Umbilical cord (tissue), 2 donors: ENCODE results near the gene LACTBL1. TPM values are rescaled to one million over a fixed set of nuclear protein-coding genes. Genes with fewer than 3 reads are reported as not detected.
"Not testable (repeated sequence)": the region's sequence is repeated elsewhere in the genome, so short reads cannot be mapped to it uniquely, and the experiment has no call there.

Experiments used
- DNase-seq: peaks from one replicate; pipeline ENCODE4 v3.0.0-alpha.2; 2015; ENCODE audit warnings: low spot score
- total RNA-seq: library from RNA; depleted of rRNA; stranded (reverse); fragments of >200 nt; gene quantifications from one replicate; pipeline ENCODE4 v1.2.3, GENCODE V29; 2014; ENCODE audit warnings: low replicate concordance; ENCODE audit not compliant: insufficient read depth

LACTBL1 gene
- total RNA-seq = not detected

- DNase-seq = no peak
Observed at GRCh38 chr1:22972760-22973159, at the start of gene LACTBL1. TSS of gene LACTBL1 (minus strand) at chr1:22972866. CDS start at chr1:22972316, 550 bp downstream.

GRCh38 chr1:23021834-23022233, 49.2 kb upstream of the LACTBL1 start:
- no peak for DNase-seq

- DNase-seq = no peak
Observed at GRCh38 chr1:23020706-23021405, 48.2 kb upstream of the LACTBL1 start.

GRCh38 chr1:23019863-23020625, 47.4 kb upstream of the LACTBL1 start:
- peak; percentile 44 for DNase-seq

GRCh38 chr1:23019094-23019862, 46.6 kb upstream of the LACTBL1 start, which contains the start of gene KDM1A:
TSS of gene KDM1A (plus strand) at chr1:23019468. CDS start at chr1:23019597, 129 bp downstream.
- DNase-seq = peak; percentile 99

GRCh38 chr1:23018661-23019093, 46.0 kb upstream of the LACTBL1 start:
- DNase-seq = no peak

GRCh38 chr1:23013657-23014056, 41.0 kb upstream of the LACTBL1 start:
- DNase-seq = no peak

GRCh38 chr1:23010025-23010424, 37.4 kb upstream of the LACTBL1 start:
- not testable (repeated sequence) for DNase-seq

- DNase-seq = no peak
Observed at GRCh38 chr1:23008901-23009300, 36.2 kb upstream of the LACTBL1 start.

- no peak for DNase-seq
Observed at GRCh38 chr1:23007106-23007505, 34.4 kb upstream of the LACTBL1 start.

GRCh38 chr1:23004769-23005168, 32.1 kb upstream of the LACTBL1 start:
- not testable (repeated sequence) for DNase-seq

GRCh38 chr1:23004112-23004511, 31.4 kb upstream of the LACTBL1 start:
- DNase-seq = no peak

GRCh38 chr1:23002218-23002617, 29.6 kb upstream of the LACTBL1 start:
- DNase-seq = not testable (repeated sequence)

GRCh38 chr1:23000133-23000532, 27.5 kb upstream of the LACTBL1 start:
- DNase-seq = not testable (repeated sequence)

GRCh38 chr1:22997528-22997927, 24.9 kb upstream of the LACTBL1 start:
- not testable (repeated sequence) for DNase-seq

GRCh38 chr1:22995774-22996173, 23.1 kb upstream of the LACTBL1 start:
- no peak for DNase-seq

- DNase-seq = not testable (repeated sequence)
Observed at GRCh38 chr1:22993220-22993795, 20.6 kb upstream of the LACTBL1 start.

- DNase-seq = not testable (repeated sequence)
Observed at GRCh38 chr1:22992384-22992783, 19.7 kb upstream of the LACTBL1 start.

- DNase-seq = no peak
Observed at GRCh38 chr1:22983944-22984343, 11.3 kb upstream of the LACTBL1 start.

- DNase-seq = not testable (repeated sequence)
Observed at GRCh38 chr1:22980471-22980790, 7.8 kb upstream of the LACTBL1 start.

GRCh38 chr1:22978299-22978698, 5.6 kb upstream of the LACTBL1 start:
- DNase-seq = no peak
